B cell (primary cell): Measurements from ENCODE around the gene FKBP2.
"Not testable (repeated sequence)": the region's sequence is repeated elsewhere in the genome, so short reads cannot be mapped to it uniquely, and the experiment has no call there.

Experiments
- CTCF ChIP-seq: fragments of 200-600 bp; IDR thresholded peaks from one replicate; pipeline ENCODE4 v1.8.0; 2022; ENCODE audit warnings: antibody characterized with exemption, mild to moderate bottlenecking
- EZH2 ChIP-seq: IDR thresholded peaks from 2 replicates; pipeline ENCODE4 v1.6.1; 2012; ENCODE audit warnings: borderline replicate concordance, low read depth, mild to moderate bottlenecking, moderate library complexity, low read length; ENCODE audit not compliant: insufficient read depth, poor library complexity, severe bottlenecking

GRCh38 chr11:64246621-64246870, 5.7 kb downstream of the FKBP2 start:
- TF ChIP-seq CTCF, EZH2: not testable (repeated sequence)
